ENCODE measurements around the gene FBXL13. TPM values are rescaled to one million over a fixed set of nuclear protein-coding genes. Genes with fewer than 3 reads are reported as not detected.
"Not testable (repeated sequence)": the region's sequence is repeated elsewhere in the genome, so short reads cannot be mapped to it uniquely, and the experiment has no call there.

The FBXL13 gene
- polyA plus RNA-seq, 1 donor, result 4.3 TPM

DNA sequence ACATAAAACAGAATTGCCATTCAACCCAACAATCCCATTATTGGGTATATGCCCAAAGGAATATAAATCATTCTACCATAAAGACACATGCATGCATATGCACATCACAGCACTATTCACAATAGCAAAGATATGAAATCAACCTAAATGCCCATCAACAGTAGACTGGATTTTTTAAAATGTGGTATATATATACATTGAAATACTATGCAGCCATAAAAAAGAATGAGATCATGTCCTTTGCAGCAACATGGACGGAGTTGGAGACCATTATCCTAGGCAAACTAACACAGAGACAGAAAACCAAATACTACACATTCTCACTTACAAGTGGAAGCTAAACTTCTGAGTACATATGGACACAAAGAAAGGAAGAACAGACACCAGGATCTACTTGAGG lies 51.0 kb downstream of the FBXL13 start:
- not testable (repeated sequence) for DNase-seq

DNA sequence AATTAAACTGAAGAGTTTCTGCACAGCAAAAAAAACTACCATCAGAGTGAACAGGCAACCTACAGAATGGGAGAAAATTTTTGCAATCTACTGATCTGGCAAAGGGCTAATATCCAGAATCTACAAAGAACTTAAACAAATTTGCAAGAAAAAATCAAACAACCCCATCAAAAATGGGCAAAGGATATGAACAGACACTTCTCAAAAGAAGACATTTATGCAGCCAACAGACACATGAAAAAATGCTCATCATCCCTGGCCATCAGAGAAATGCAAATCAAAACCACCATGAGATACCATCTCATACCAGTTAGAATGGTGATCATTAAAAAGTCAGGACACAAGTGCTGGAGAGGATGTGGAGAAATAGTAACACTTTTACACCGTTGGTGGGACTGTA lies 53.1 kb downstream of the FBXL13 start:
- DNase-seq, result not testable (repeated sequence)

DNA sequence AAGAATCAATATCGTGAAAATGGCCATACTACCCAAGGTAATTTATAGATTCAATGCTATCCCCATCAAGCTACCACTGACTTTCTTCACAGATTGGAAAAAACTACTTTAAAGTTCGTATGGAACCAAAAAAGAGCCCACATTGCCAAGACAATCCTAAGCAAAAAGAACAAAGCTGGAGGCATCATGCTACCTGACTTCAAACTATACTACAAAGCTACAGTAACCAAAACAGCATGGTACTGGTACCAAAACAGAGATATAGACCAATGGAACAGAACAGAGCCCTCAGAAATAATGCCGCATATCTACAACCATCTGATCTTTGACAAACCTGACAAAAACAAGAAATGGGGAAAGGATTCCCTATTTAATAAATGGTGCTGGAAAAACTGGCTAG lies 53.7 kb downstream of the FBXL13 start:
- not testable (repeated sequence) for DNase-seq

DNA sequence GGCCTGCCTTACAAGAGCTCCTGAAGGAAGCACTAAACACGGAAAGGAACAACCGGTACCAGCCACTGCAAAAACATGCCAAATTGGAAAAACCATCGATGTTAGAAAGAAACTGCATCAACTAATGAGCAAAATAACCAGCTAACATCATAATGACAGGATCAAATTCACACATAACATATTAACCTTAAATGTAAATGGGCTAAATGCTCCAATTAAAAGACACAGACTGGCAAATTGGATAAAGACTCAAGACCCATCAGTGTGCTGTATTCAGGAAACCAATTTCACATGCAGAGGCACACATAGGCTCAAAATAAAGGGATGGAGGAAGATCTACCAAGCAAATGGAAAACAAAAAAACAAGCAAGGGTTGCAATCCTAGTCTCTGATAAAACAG lies 56.3 kb downstream of the FBXL13 start:
- not testable (repeated sequence) for DNase-seq

DNA sequence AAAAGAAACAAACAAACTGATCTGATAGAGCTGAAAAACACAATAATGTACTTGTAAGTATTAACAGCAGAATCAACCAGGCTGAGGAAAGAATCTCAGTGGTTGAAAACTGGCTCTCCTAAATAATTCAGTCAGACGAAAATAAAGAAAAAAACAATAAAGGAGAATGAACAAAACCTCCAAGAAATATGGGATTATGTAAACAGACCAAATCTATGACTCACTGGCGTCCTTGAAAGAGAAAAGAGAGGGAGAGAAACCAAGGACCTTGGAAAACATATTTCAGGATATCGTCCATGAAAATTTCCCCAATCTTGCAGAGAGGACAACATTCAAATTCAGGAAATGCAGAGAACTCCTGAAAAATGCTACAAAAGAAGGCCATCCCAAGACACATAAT lies 62.9 kb downstream of the FBXL13 start:
- DNase-seq, result no peak

DNA sequence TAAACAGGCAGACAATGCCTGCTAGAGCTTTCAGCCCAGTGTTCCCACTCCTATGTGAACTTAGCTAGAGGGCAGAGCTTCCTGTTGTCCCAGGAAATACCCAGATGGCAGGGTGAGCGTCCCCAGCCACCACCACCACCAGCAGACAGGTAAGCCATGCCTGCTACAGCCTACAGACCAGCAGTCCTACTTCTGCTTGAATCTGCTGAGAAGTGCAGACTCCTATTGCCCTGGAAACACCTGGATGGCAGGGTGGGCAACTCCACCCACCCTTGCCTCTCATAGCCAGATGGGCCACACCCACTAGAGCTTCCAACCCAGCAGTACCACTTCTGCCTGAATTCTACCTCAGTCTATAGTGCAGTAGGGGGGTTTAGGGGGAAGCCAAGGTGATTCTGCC lies 64.4 kb downstream of the FBXL13 start:
- DNase-seq, result no peak

DNA sequence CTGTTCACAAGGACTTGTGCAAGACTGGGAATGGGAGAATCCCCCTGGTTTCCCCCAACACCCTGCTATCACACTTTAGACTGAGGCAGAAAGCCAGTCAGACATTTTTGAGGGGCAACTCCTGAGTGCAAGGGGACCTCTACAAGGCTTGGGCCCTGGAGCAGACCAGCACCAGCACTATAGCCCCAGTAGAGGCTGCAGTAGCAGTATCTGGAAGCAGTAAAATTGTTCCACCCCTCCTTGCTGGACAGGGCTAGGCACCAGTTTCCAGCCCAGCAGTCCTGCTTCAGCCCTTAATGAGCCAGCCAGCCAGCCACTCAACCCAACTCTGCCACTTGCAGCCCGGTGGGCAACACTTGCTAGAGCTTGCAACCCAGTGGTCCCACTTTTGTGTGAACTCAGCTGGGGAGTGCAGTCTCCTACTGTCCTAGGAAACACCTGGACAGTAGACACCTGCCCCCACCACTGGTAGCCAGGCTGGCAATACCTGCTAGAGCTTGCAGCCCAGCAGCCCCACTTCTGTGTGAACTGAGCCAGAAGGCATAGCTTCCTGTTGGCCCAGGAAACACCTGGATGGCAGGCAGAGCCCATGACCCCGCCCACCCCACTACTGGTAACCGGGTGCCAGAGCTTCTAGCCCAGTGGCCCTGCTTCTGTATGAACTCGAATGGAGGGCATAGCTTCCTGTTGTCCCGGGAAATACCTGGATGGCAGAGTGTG lies 65.0 kb downstream of the FBXL13 start:
- DNase-seq, result no peak

DNA sequence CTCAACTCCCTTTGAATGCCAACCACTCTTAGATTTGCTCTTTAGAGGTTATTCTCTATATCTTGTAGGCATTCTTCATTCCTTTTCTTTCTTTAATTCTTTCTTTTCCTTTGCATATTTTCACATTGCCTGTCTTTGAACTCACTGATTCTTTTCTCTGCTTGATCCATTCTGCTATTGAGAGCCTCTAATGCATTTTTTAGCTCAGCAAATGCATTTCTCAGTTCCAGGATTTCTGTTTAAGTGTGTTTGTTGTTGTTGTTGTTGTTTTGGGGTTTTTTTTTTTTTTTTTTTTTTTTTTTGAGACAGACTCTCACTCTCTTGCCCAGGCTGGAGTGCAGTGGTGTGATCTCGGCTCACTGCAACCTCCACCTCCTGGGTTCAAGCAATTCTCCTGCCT lies 71.6 kb downstream of the FBXL13 start:
- DNase-seq, result no peak

DNA sequence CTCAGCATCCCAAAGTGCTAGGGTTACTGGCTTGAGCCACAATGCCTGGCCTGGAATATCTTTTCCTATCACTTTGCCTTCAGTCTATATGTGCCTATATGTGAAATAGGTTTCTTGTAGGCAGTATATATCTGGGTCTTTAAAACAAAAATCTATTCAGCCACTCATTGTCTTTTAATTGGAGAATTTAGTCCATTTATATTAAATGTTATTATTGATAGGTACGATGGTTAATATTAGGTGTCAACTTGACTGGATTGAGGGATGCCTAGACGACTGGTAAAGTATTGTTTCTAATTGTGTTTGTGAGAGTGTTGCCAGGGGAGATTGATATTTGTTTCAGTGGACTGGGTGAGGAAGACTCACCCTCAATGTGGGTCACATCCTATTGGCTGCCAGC lies 73.4 kb downstream of the FBXL13 start:
- no peak for DNase-seq

DNA sequence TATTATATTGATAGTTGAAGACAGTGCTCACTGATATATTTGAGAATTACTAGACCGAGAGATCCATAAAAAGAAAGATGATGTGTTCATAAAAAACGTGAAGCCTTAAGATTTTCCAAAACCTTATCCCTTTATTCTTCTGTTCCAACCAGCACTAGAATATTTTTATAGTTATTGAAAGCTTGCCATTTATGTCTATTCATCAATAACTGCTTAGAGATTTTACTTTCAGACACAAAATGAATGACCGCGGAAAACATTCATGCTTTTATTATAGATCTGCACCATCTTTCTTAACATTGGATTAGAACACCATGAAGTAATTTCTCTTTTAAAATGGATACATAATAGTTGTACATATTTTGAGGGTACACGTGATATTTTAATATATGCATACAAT lies 77.6 kb downstream of the FBXL13 start:
- DNase-seq, result no peak

DNA sequence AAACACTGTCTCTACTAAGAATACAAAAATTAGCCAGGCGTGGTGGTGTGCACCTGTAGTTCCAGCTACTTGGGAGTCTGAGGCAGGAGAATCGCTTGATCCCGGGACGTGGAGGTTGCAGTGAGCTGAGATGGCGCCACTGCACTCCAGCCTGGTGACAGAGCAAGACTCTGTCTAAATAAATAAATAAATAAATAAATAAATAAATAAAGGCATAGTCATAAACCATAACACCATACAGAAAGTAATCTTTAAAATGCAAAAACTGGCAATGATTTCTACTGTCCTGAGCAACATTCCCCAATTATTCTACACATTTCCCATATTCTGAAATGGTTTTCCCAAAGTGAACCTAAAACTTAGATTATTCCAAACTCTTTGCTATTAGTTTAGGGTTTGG lies 79.0 kb downstream of the FBXL13 start:
- not testable (repeated sequence) for DNase-seq

DNA sequence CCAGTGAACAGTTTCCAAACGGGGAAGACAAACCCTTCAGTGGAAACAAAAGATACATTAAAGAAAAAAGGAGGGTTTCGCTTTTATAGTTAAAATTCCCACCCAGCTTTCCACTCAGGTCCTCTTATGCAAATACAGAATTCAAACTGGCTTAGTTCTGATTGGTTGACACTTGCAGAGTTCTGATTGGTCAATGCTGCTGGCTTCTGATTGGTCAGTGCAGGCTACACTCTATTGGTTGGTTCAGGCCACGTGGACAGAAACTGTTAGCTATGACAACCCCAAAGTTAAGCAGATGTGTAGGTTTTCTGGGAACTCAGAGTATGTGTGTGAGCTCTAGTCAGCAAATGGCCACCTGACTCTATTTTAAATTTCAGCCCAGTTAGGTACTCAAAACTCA lies 80.0 kb downstream of the FBXL13 start:
- DNase-seq, result no peak

DNA sequence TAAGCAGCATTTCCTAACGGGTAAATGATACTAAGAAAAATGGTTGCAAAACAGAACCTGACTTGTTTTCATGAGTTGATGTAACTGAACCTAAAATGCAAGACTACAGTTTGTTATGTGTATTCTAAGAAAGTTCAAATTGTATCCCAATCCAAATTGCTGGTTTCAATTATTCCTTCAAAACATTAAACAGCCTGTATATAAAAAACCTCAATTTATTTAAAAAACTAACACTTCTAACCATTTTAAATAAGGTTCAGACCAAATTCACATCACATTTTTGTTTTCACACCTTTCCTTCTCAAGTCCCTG lies 80.9 kb downstream of the FBXL13 start:
- no peak for DNase-seq

DNA sequence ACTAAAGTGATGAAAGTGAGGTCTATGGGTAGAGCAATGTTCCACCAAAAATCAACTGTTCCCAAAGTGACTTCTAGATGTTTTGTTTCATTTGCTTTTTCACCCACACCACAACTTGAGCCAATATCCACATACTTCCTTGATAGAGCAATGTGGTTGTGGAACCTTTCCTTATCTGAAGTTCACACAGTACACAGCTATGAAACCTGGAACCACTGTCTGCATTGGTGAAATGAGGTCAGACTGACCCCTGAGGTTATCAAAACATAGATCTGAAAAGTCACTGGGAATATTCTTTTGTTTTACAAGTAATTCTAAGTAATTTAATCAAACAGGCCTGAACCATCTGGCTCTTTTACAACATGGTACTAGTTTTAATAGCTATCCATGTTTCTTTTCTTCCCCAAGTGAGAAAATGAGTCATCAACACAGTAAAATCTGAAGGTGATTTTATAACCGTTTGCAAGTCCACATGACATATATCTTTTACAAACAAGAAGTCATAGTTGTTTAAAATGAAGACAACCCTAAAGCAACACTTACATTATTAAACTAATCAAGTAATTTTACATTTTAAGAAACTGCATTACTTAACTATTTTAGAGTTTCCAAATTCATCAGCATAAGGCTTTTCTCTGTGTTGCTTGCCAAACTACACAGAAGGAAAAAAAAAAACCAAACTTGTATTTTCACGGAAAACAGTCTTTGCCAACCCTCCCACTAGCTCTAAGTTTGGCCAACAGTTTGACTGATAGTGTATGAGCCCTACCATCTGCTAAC lies 81.5 kb downstream of the FBXL13 start:
- DNase-seq, result peak; percentile 24

DNA sequence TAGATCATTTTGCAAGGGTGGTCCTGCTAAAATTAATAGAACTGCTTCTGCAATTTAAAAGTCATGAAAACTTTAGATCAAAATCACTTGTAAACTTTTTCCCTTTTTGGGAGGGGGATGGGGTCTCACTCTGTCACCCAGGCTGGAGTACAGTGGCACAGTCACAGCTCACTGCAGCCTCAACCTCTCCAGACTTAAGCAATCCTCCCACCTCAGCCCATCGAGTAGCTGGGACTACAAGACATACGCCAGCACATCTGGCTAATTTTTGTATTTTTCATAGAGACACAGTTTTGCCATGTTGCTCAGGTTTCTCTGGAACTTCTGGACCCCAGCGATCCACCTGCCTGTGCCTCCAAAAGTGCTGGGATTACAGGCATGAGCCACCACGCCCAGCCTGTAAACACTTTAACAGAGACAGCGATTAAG lies 82.1 kb downstream of the FBXL13 start:
- DNase-seq, result no peak

DNA sequence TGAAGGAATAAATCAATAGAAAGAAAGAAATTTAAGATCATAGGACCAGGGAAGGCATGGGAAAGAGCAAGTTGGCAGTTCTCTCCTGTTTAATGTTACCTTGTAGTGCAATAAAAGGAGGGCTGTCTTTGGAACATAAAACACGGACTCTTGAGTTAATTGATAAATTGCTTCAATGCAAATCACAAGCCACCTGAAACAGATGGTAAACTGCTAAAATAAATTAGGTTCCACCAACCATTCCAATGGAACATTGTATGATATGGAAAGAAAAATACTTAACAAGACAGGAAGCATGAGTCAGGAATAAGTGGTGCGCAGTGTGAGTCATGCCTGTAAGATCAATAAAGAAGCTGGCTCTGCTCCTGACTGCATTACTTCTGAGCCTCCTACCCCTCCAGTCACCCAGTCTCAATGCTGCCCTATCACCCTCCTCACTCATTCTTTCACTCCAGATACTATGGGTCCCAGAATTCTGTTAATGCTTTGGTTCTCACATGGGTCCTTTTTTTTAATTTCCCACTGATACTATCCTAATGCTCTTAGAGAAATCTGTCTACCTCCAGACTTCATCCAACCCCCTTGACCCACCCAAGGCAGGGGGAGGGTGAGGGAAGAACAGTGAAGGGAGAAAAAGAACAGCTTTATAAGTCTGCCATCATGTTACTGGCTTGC lies 82.9 kb downstream of the FBXL13 start:
- DNase-seq, result no peak

DNA sequence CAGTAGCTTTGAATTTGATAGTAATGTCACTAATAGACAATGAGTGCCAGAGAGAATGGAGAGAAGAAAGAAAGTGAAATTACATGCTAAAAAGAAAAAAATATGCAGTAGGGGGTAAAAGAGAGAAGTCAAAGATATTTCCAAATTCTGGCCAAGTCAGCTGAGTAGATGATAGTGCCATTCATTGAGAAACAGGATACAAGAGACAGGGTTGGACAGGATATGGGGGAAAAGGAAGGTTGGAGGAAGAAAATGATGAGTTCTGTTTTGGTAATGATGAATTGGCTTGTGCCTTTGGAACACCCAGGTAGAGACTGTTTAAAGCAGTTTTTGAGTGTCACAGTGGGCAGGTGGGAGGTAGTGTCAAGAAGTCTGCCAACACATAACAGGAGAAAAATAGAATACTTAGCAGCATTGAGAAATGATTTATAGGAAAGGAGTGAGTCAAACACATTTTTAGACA lies 83.5 kb downstream of the FBXL13 start:
- no peak for DNase-seq

DNA sequence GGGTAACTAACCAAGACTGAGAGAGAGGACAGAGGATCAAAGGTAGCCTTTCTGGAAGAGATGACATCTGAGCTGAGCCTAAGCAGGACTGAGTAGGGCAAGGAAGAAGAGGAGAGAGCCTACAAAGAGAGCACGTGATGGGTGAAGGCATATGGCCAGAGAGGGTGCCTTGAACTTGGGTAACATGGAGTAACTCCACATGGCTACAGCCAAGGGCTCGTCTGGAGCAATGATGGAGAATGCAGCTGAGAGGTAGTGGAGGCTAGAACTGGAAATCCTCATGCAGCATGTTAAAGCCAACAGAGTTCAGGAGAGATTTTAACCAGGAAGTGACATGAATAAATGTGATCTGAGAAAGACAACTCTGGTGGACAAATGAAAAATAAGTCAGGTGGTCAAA lies 84.0 kb downstream of the FBXL13 start:
- no peak for DNase-seq

DNA sequence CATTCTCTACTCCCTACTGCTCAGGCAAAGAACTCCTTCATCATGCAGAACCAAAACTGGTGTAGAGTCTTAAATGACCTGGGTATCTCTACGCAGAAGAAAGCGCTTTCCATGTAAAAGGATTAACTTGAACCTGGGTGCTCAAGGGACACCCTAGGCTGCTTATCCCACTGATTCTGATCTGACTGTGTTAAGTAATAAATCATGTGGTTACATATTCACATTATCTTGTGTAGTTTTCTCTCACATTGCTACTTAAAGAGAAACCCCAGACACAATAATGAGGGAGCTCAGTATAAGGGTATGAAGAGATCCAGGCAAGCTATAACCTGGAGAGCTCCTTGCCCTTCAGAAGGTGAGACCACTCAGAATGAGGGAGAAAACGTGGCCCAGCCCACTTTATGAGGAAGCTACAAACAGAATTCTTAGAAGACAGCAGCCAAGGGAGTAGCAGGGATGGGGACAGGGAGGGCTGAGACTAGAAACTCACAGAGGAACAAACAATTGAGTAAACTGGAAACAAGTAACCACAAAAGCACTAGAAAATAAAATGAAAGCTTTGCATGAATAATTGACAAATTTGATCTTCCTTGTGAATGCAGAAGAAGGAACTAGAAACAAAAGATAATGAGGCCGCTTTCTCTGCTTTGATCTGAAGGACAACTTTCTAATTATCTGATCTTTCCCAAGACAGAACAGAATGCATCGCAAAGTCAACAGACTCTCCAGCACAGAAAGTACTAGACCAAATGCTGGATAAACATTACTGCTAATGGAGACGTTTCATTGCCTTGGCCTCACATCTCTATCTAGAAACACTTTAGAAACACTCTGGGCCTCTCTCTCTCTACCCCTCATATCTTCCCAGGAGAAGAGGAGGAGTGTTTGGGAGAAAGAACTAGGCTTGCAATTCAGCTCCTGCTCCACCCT lies 85.7 kb downstream of the FBXL13 start:
- no peak for DNase-seq

DNA sequence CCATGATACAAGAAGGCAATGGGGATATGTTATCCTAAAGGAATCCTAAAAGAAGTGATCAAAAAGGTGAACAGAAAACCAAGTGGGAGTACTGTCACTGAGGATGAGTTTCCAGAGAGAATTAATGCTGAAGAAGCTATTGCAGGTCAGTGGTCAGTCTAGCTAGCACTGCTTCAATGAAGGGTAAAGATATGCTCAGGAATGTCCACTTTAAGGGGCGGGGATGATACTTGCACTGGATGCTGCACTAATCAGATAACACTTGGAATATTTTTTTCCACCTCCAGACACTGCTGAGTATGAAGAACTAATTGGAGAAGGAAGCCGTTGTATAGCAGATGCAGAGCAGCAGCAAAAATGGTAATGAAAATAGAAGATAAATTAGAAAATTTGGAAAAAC lies 86.5 kb downstream of the FBXL13 start:
- DNase-seq, result no peak

DNA sequence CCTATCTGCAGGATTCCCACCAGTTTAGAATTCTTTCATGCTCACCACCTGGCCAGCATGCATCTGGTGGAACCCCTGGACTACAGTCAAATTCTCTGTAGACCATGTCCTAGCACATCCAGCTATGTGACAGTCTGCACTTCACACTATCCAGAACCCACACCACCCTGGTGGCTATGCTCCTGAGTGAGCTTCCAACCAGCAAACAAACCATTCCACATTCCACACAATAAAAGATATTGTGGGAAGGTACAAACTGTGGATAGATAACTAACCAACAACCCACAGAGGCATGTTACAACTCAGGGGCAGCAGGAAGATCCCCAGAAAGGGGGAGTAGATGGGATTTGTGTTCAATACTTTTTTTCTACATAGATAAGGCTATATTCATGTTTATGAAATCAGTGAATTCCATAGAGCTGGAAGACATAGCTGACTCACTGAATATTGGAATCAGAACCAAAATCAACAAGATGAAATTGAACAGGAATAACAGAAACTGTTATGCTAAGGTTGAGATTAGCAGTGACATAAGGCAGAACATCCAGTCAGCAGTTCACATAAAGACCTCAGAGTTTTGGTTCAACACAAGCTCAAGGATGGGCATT lies 89.3 kb downstream of the FBXL13 start:
- DNase-seq, result no peak

DNA sequence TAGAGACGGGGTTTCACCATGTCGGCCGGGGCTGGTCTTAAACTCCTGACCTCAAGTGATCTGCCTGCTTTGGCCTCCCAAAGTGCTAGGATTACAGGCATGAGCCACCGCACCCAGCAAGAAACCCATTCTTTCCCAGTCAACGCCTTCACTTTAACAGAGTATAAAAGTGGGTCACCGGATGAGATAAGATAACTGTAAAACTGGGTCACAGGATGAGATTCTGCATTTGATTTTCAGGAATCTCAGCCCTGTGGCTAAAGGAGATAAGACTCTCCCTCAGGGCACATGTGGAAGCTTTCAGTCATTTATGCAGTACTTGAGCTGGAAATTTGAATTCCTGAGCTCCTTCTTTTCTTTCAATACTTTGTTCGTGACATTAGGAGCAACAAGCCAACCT lies 91.0 kb downstream of the FBXL13 start:
- DNase-seq, result no peak
